H1 (cell line): ENCODE measurements around the gene RBP3. TPM values are rescaled to one million over a fixed set of nuclear protein-coding genes. Genes with fewer than 3 reads are reported as not detected.

ENCODE experiments used
- BACH1 ChIP-seq: IDR thresholded peaks from 2 replicates; pipeline ENCODE4 v1.6.1; 2012; ENCODE audit warnings: low read length, improper control_type of control experiment
- CHD1 ChIP-seq: IDR thresholded peaks from 2 replicates; pipeline ENCODE4 v1.6.1; 2012; ENCODE audit warnings: low read depth, low read length, improper control_type of control experiment
- KDM4A ChIP-seq: IDR thresholded peaks from one replicate; pipeline ENCODE4 v1.7.1; 2012; ENCODE audit warnings: low read depth, mild to moderate bottlenecking, moderate library complexity, low read length, inconsistent platforms; ENCODE audit not compliant: severe bottlenecking
- RXRA ChIP-seq: IDR thresholded peaks from 2 replicates; pipeline ENCODE4 v1.6.1; 2011; ENCODE audit warnings: low read depth, mild to moderate bottlenecking, low read length, moderate library complexity; ENCODE audit not compliant: insufficient read depth
- SIN3A ChIP-seq, 2 experiments: IDR thresholded peaks in 1 of 2; conservative IDR thresholded peaks in 1 of 2; 2 replicates each; pipeline ENCODE4 v1.6.1; 2011 to 2012; ENCODE audit warnings: low read length in 2 of 2, improper control_type of control experiment in 1 of 2, low read depth in 1 of 2, mild to moderate bottlenecking in 1 of 2
- SP1 ChIP-seq: IDR thresholded peaks from 2 replicates; pipeline ENCODE4 v1.6.1; 2011; ENCODE audit warnings: low read depth, low read length
- SP4 ChIP-seq: IDR thresholded peaks from 2 replicates; pipeline ENCODE4 v1.6.1; 2012; ENCODE audit warnings: low read length, inconsistent platforms
- SRF ChIP-seq: IDR thresholded peaks from 2 replicates; pipeline ENCODE4 v1.6.1; 2011; ENCODE audit warnings: mild to moderate bottlenecking, low read depth, low read length, moderate library complexity
- SUZ12 ChIP-seq: fragments of 200-600 bp; sonication (generic); IDR thresholded peaks from 2 replicates; pipeline ENCODE4 v1.6.1; 2012; ENCODE audit warnings: mild to moderate bottlenecking, inconsistent platforms, low read length, moderate library complexity, mixed read lengths
- polyA plus RNA-seq, 7 experiments: library from polyadenylated mRNA; depleted of rRNA in 3 of 7; stranded (reverse) in 5 of 7; unstranded in 2 of 7; fragments of >200 nt in 5 of 7; fragments of 200-250 nt in 2 of 7; gene quantifications; 1 replicate in 5 of 7; 2 replicates in 1 of 7; 4 replicates in 1 of 7; pipeline versions ENCODE4 v1.2.1 to v1.2.3, GENCODE V29; 2011 to 2013; ENCODE audit warnings: missing spikeins in 2 of 7, mixed read lengths in 2 of 7
- total RNA-seq: library from RNA; stranded (reverse); fragmentation: NEBNext Ultra II Directional; extraction: Animal tissue kit (Norgen Biotek cat#: 25700); gene quantifications from 2 replicates; pipeline ENCODE4 v1.2.1, GENCODE V29; 2021
- TF ChIP-seq, protein P1 (sequence below): fragments of 300-600 bp; sonication (generic); IDR thresholded peaks from 2 replicates; pipeline ENCODE4 v1.7.1; 2012; ENCODE audit warnings: low read length, moderate library complexity, mild to moderate bottlenecking, inconsistent platforms; ENCODE audit not compliant: insufficient replicate concordance

RBP3 gene
- total and polyA plus RNA-seq, 2 of the 8 experiments (the other 6 are each of a cell fraction or from before 2014, with no cell fraction given) = not detected

GRCh38 chr10:47401874-47402640 lies 53.9 kb downstream of the RBP3 start (continued):
- TF ChIP-seq, protein P1, sequence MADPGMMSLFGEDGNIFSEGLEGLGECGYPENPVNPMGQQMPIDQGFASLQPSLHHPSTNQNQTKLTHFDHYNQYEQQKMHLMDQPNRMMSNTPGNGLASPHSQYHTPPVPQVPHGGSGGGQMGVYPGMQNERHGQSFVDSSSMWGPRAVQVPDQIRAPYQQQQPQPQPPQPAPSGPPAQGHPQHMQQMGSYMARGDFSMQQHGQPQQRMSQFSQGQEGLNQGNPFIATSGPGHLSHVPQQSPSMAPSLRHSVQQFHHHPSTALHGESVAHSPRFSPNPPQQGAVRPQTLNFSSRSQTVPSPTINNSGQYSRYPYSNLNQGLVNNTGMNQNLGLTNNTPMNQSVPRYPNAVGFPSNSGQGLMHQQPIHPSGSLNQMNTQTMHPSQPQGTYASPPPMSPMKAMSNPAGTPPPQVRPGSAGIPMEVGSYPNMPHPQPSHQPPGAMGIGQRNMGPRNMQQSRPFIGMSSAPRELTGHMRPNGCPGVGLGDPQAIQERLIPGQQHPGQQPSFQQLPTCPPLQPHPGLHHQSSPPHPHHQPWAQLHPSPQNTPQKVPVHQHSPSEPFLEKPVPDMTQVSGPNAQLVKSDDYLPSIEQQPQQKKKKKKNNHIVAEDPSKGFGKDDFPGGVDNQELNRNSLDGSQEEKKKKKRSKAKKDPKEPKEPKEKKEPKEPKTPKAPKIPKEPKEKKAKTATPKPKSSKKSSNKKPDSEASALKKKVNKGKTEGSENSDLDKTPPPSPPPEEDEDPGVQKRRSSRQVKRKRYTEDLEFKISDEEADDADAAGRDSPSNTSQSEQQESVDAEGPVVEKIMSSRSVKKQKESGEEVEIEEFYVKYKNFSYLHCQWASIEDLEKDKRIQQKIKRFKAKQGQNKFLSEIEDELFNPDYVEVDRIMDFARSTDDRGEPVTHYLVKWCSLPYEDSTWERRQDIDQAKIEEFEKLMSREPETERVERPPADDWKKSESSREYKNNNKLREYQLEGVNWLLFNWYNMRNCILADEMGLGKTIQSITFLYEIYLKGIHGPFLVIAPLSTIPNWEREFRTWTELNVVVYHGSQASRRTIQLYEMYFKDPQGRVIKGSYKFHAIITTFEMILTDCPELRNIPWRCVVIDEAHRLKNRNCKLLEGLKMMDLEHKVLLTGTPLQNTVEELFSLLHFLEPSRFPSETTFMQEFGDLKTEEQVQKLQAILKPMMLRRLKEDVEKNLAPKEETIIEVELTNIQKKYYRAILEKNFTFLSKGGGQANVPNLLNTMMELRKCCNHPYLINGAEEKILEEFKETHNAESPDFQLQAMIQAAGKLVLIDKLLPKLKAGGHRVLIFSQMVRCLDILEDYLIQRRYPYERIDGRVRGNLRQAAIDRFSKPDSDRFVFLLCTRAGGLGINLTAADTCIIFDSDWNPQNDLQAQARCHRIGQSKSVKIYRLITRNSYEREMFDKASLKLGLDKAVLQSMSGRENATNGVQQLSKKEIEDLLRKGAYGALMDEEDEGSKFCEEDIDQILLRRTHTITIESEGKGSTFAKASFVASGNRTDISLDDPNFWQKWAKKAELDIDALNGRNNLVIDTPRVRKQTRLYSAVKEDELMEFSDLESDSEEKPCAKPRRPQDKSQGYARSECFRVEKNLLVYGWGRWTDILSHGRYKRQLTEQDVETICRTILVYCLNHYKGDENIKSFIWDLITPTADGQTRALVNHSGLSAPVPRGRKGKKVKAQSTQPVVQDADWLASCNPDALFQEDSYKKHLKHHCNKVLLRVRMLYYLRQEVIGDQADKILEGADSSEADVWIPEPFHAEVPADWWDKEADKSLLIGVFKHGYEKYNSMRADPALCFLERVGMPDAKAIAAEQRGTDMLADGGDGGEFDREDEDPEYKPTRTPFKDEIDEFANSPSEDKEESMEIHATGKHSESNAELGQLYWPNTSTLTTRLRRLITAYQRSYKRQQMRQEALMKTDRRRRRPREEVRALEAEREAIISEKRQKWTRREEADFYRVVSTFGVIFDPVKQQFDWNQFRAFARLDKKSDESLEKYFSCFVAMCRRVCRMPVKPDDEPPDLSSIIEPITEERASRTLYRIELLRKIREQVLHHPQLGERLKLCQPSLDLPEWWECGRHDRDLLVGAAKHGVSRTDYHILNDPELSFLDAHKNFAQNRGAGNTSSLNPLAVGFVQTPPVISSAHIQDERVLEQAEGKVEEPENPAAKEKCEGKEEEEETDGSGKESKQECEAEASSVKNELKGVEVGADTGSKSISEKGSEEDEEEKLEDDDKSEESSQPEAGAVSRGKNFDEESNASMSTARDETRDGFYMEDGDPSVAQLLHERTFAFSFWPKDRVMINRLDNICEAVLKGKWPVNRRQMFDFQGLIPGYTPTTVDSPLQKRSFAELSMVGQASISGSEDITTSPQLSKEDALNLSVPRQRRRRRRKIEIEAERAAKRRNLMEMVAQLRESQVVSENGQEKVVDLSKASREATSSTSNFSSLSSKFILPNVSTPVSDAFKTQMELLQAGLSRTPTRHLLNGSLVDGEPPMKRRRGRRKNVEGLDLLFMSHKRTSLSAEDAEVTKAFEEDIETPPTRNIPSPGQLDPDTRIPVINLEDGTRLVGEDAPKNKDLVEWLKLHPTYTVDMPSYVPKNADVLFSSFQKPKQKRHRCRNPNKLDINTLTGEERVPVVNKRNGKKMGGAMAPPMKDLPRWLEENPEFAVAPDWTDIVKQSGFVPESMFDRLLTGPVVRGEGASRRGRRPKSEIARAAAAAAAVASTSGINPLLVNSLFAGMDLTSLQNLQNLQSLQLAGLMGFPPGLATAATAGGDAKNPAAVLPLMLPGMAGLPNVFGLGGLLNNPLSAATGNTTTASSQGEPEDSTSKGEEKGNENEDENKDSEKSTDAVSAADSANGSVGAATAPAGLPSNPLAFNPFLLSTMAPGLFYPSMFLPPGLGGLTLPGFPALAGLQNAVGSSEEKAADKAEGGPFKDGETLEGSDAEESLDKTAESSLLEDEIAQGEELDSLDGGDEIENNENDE = no peak
- TF ChIP-seq SIN3A (conservative IDR thresholded peaks at IDR 0.05 in 1 of 2, IDR thresholded peaks at IDR 0.05 in 1 of 2; ENCODE audit: low read depth in 1 of 2, low read length in 2 of 2) (no peak), SRF (no peak), CHD1 (no peak), SUZ12 (no peak), KDM4A (no peak), SP1 (no peak), RXRA (no peak), SP4 (no peak), BACH1 (no peak)
